MM.1S (cell line): ENCODE results near the gene MPP3.

Experiments used
- CTCF ChIP-seq: fragments of 300-600 bp; sonication (generic); IDR thresholded peaks from 2 replicates; pipeline ENCODE4 v1.5.1; 2016; ENCODE audit warnings: antibody characterized with exemption, low read length, mixed read lengths
- EZH2phosphoT487 ChIP-seq: fragments of 300-600 bp; sonication (generic); IDR thresholded peaks from 2 replicates; pipeline ENCODE4 v1.6.1; 2018; ENCODE audit warnings: antibody characterized with exemption, low read length

GRCh38 chr17:43760254-43760852 is 72.6 kb downstream of the MPP3 start:
- TF ChIP-seq CTCF: peak; percentile 100
- no peak for TF ChIP-seq EZH2phosphoT487
